Activated naive CD4-positive, alpha-beta T cell treated with anti-CD3 and anti-CD28 coated beads, Interleukin-2, amount 50 U/mL, for 72 hours (primary cell): ENCODE results near the gene CPVL. TPM values are rescaled to one million over a fixed set of nuclear protein-coding genes. Genes with fewer than 3 reads are reported as not detected.

Experiments
- ATAC-seq, 2 donors: fragments of 150-1000 bp; cut with Tn5 transposase; 2 replicates each; pipeline ENCODE4 v1.10.0; 2021; ENCODE audit warnings: mild to moderate bottlenecking in 2 of 2, moderate library complexity in 2 of 2
- DNase-seq, 2 donors: peaks; one replicate each; pipeline ENCODE4 v3.0.0; 2021 to 2022; ENCODE audit warnings: low spot score in 2 of 2
- H3K27ac Mint-ChIP-seq, 2 donors: one replicate each; pipeline ENCODE4 v1.8.0; 2022; ENCODE audit warnings: mild to moderate bottlenecking in 2 of 2, mixed read lengths in 2 of 2
- H3K36me3 Mint-ChIP-seq, 2 donors: one replicate each; pipeline ENCODE4 v1.8.0; 2022; ENCODE audit warnings: mixed read lengths in 2 of 2
- H3K9me3 Mint-ChIP-seq, 2 donors: one replicate each; pipeline ENCODE4 v1.8.0; 2022; ENCODE audit warnings: mixed read lengths in 2 of 2
- total RNA-seq, 2 donors: library from RNA; stranded (reverse); gene quantifications; one replicate each; pipeline ENCODE4 v1.2.3, GENCODE V29; 2022

CPVL gene
- total RNA-seq, 2 donors from 2014 or later = not detected

DNA sequence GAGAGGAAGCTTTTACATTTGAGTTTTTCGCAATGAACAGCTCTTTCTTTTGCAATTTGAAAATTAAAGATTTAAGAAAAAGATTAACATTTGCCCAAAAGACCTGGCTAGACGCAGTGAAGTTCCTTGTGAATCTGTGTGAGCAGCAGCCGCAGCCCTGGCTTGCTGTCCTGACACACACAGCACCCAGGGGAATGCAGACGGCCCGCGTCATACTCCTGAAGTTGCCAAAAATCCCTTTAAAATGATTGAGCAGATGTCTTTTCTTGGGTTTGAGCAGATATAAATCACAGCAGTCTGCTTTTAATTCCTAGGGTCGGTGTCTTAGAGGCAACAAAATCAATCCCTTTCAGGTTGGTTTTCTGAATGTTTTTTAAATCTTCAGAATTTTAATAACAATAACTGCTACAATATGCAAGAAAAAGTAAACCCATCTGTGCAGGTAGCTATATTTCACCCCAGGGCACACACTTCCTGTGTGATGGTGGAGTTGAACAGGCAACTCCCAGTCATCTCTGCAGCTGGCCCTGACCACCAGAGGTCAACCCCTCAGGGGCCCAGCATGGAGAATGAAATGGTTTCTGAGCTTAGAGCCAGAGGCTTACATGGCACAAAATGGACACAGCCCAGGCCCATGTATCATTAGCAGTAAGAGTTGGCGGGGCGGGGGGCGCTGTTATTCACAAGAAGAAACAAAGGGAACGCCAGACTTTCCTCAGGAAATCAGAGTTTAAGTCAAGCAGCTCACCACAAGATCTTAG lies 156.0 kb downstream of the CPVL start:
- DNase-seq = no peak
- H3K27ac Mint-ChIP-seq = peak overlapping the region in 1 of 2 donors; percentile 16
- no peaks in the 10 kb centered on the region for H3K9me3 Mint-ChIP-seq
- no peak for ATAC-seq
- no peaks in the 10 kb centered on the region for H3K36me3 Mint-ChIP-seq

DNA sequence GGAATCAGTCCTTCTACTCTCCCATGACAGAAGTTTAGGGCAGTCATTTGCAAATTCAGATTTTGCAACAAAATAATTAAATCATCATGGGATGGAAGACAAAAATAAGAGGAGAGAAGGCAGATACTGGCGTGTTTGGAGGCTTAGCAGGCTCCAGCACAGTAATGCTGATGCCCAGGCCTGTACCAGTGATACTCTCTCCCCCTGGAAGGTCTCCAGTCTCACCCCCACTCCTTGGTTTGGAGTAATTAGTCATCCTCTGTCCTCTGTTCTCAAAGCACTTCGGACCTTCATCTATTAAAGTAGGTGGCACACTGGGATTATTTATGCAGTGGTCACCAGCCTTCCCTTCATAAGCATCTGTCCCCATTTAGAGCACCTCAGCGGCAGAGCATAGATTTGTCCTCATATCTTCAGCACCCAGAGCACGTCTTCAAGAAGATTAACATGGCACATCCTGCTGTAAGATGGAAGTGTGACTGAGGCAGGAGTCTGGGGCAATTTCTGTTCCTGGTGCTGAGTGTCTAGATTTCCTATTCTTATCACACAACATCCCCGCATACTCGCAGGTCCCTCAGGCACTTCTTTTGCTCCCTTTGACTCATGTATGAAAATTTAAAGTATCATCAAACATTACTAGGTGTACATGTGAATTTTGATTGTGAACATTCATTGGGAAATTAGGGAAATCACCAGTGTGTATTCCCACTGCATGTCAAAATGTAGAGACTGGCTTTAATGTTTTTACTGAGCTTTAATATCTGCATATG lies 156.9 kb downstream of the CPVL start:
- no peak for DNase-seq
- no peak for ATAC-seq
- no peaks in the 10 kb centered on the region for H3K9me3 Mint-ChIP-seq
- no peaks in the 10 kb centered on the region for H3K36me3 Mint-ChIP-seq
- no peak overlapping the region for H3K27ac Mint-ChIP-seq

DNA sequence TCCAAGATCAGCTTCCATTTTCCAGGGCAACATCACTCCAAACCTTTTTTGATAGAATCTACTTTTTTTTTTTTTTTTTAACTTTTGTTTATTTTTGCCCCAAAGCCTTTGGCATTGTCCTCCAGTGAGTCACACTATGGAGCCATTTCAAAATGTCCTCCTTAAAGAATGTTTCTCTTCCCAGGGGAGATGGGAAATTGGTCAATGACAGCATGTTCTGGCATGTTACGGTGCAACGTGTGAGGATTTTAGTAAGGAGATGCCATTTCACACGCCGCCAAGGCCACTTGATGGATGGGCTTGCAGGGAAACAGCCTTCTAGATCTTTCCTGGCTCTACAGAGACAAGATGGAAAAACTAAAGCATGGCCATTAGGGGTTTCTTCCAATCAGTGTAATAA lies 157.5 kb downstream of the CPVL start:
- DNase-seq (no peak), ATAC-seq (no peak)
- Mint-ChIP-seq H3K36me3 (no peaks in the 10 kb centered on the region), H3K9me3 (no peaks in the 10 kb centered on the region), H3K27ac (no peak overlapping the region)

DNA sequence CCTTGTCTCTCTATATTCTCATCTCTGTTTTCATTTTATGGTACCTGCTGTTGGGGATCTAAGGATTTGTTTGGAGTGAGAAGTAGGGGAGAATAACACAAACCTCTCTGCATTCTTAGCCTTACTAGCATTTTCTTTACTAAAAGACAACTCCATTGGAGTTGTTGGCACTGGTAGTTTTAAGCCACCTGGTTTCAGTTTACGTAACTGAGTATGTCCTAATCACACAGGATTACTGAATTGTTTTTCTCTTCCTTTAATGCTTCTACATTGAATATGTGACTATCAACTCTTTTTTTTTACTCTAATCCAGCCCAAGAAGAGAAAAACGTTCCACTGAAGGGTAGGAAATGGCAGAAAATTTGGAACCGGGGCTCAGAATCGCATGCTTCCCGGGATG lies 158.2 kb downstream of the CPVL start:
- no peak overlapping the region for H3K27ac Mint-ChIP-seq
- H3K9me3 Mint-ChIP-seq = no peaks in the 10 kb centered on the region
- ATAC-seq (no peak), DNase-seq (no peak)
- no peaks in the 10 kb centered on the region for H3K36me3 Mint-ChIP-seq

DNA sequence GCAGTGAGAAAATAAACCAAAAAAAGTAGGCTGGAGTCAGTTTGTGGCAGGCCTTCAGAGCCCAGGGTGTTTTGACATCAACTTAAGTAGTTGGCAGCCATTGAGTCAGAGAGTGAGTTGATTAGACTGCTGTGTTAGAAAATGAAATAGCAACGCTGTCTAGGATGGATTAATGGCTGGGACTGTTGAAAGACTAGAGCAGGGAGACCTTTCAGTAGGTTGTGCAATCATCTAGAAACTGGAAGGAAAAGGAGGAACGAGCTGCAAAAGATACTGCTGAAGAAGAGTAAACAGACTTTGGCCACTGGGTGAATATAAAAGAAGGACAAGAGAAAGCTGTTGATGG lies 159.6 kb downstream of the CPVL start:
- ATAC-seq = no peak
- DNase-seq = no peak
- Mint-ChIP-seq H3K9me3 (no peaks in the 10 kb centered on the region), H3K27ac (no peak overlapping the region), H3K36me3 (no peaks in the 10 kb centered on the region)

DNA sequence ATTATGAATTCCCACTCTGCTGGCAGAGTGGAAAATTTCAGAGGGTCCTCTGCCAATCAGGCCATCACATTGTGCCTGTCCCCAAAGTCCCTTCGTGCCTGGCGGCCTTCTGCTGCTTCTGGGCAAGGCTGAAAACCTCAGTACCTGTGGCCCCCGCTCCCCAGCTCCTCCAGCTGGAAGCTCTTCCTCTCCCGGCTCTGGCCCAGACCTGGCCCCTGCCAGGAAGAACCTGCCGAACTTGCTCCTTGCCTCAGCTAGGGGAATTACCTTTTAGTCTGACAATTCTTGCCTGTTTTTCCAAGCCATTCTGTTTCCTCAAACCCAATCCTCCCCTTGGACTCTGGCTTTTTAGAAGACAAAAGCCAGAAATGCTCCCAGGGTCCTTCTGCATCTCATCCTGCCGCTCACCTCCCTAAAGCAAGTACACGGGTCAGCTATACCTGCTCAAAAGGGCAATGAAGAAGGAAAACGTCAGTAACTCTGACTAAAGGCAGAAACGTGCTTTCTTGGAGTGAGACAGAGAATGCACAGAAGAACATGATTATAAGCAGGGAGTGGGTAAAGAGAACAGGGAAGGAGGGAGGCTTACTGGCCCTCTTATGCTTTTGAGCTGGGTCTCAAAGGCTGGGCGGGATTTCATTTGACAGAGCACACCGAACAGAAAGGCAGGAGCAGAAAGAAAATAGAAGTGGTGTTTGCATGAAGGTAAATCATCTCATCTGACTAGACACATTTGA lies 160.1 kb downstream of the CPVL start:
- no peak for ATAC-seq
- no peaks in the 10 kb centered on the region for H3K9me3 Mint-ChIP-seq

DNA sequence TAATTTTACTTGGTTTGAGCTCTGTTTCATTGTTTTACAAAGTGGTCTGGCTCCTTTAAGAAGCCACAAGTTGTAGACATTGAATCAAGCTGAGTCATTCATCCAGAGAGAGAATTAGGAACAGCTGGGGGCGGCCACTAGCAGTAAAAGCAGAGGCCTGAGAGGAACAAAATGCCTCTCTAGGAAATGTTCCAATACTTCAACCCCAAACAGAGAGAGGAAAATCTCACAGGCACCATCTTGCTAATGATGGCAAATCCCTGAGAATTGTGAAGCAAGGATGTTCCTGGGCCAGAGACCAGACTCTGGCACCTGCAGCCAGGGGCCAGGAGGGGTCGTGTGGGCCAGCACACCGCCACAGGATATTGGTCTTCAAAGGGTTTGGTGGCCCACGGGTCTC lies 161.7 kb downstream of the CPVL start:
- ATAC-seq (no peak), DNase-seq (no peak)
- Mint-ChIP-seq H3K27ac (no peak overlapping the region), H3K9me3 (no peaks in the 10 kb centered on the region), H3K36me3 (no peaks in the 10 kb centered on the region)

More for the DNA sequence above, 160.1 kb downstream of the CPVL start:
- Mint-ChIP-seq H3K36me3 (no peaks in the 10 kb centered on the region), H3K27ac (no peak overlapping the region)
- no peak for DNase-seq

DNA sequence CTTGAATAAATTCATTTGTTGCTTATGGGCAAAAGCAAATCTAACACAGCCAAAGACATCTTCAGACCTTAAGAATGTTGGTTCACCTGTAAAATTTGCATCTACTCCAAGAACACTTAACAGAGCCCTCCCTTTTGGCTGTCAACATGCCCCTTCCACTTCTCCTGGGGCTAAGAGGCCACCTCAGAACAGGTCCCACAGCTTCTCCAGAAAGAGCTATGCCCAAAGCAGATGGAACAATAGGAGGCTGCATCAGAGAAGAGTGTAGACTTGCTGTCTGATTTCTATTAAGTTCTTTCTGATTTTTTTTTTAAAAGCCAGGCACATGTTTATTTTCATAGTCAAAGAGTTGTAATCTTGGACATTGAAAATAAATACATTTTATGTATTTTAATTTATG lies 162.1 kb downstream of the CPVL start:
- ATAC-seq (no peak), DNase-seq (no peak)
- H3K27ac Mint-ChIP-seq = no peak overlapping the region
- H3K36me3 Mint-ChIP-seq = no peaks in the 10 kb centered on the region
- no peaks in the 10 kb centered on the region for H3K9me3 Mint-ChIP-seq

DNA sequence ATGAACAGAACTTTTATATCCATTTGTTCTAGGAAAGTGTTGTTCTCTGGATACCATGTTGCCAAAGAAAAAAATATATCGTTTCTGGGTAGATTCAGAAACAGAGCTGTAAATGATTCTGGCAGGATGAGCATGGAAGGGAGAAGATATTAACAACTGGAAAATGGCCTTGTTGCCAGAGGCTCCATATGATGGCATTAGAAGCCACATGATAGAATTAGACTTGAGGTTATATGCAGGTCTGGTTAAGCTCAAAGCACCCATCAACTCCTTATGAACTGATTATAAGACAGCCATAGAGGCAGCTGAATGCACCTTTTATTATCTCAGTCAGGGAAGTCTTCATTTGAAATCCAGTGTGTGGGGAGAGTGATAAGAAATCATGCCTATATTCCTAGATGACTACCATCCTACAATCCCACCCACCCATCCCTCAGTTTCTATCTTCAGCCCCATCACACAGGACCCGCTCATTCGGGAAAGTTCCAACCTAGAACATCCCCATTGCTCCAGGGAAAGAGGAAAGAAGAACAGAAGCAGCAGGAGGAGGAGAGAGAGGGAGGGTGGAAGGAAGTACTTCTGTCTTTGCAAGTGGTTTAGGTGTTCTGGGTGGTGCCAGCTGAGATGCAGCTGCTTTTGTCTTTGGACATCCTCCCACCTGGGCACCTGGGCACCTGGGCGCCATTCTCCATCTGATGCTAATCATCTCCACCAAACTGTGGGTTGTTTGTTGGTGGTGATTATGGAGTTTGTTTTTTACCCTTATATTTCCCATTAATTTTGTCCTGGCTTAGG lies 162.7 kb downstream of the CPVL start:
- ATAC-seq (no peak), DNase-seq (no peak)
- Mint-ChIP-seq H3K9me3 (no peaks in the 10 kb centered on the region), H3K36me3 (no peaks in the 10 kb centered on the region), H3K27ac (no peak overlapping the region)

DNA sequence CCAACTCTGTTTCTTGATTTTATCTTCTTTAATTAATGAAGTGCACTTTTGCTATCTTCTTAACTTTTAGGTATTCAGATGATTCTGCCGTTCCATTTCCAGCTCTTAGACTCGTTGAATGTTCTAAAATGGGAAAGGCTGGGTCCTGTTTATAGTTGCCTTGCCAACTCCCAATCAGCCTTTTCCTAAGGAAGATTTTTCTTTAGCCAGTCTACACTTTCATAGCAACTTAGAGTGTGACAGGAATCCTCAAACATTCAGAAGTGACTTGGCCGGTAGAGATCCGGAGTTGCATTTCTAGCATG lies 165.2 kb downstream of the CPVL start:
- no peak for ATAC-seq
- Mint-ChIP-seq H3K36me3 (no peaks in the 10 kb centered on the region), H3K9me3 (no peaks in the 10 kb centered on the region), H3K27ac (no peak overlapping the region)
- no peak for DNase-seq

DNA sequence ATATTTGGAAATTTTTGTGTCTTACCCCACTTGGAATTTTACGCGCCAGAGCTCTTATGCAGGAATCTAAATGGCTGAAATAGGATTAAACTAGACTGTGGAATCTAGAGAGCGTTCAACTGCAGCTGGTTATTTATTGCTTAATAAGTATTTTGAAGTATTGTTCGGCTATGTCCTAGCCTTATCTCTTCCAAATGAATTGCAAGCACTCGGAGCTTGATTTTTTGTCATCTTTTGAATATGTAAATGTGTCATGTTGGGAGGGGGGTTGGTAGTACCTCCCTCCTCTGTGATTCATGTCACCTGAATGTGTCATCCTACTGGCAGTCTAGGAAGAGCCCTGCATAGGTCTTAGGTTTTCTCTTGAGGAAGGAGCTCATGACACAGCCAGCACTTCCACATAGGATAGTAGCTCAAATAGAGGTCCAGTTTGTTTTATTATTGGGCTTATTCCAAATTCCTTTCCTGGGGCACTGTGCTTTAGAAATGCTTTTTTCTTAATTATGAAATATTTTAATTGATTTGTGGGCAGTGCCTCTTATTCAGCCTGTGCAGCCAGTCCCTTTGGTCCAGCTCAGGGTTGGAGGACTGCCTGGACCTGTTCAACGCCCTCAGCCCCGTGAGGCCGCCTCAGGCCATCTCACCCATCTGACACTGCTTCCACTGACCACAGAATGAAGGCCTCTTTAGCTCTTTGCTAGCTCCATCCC lies 165.7 kb downstream of the CPVL start:
- no peak for DNase-seq

DNA sequence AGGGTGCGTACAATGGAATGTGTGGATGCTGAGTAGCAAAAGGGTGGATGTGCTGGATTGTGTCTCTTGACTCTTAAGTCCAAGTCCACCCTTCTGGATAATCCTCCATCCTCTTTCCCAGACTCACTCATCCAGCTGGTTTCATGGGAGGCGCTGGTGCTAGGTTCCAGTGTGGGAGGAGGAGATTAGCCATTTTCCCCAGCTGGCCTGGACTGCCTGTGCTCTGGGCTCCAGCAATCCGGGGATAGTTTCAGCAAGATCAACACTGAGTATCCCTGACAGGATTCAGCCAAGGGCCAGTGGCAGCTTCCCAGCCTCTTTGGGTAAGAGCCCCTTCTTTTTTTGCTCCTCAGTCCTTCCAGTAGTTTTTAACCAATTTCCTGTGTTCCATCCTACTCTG lies 166.6 kb downstream of the CPVL start:
- ATAC-seq = no peak
- Mint-ChIP-seq H3K36me3 (no peaks in the 10 kb centered on the region), H3K9me3 (no peaks in the 10 kb centered on the region), H3K27ac (no peak overlapping the region)
- DNase-seq = no peak

More for the DNA sequence above, 165.7 kb downstream of the CPVL start:
- no peak for ATAC-seq
- H3K36me3 Mint-ChIP-seq = no peaks in the 10 kb centered on the region
- H3K9me3 Mint-ChIP-seq = no peaks in the 10 kb centered on the region
- no peak overlapping the region for H3K27ac Mint-ChIP-seq

DNA sequence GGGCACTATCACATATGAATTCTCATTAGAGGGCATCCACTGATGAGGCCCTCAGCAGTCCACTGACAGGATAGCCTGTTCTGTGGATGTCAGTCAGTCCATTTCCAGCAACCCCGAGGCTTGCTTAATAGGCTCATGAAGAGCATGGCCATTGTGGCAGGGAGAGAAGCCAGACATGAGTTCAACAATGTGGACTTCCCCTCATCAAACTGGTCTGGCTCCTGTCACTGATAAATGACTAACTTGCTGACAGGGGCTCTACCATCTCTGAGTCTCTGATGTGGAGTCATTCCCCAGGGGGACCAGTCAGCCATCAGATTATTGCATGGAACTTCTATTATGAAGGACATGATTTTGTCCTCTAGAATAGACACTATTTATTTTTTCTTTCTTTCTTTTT lies 168.5 kb downstream of the CPVL start:
- ATAC-seq = no peak
- Mint-ChIP-seq H3K9me3 (peaks cover 11% of the 10 kb centered on the region in 2 donors), H3K27ac (no peak overlapping the region)

DNA sequence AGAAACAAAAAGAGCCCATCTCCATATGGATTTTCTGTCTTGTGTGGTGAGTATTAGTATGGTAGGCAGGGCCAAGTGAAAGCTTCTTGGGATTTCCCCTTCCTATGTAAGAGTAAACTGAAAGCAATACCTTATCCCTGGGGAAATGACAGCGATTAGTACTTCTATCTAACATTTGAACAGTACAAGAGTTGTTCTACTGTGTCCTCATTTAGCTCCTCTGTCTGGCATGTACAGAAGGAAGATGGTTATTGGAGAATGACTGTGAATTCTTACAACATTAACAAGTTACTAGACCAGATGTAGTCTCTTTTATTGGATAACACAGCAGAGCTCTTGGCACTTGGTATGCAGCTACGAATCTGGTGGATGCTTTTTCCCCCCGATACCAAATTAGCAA lies 170.3 kb downstream of the CPVL start:
- DNase-seq = no peak
- peaks cover 17 to 18% of the 10 kb centered on the region in 2 donors for H3K9me3 Mint-ChIP-seq
- no peak overlapping the region for H3K27ac Mint-ChIP-seq
- peaks cover 12 to 13% of the 10 kb centered on the region in 2 donors for H3K36me3 Mint-ChIP-seq
- ATAC-seq = no peak

More for the DNA sequence above, 168.5 kb downstream of the CPVL start:
- no peak for DNase-seq
- peaks cover 5 to 10% of the 10 kb centered on the region in 2 donors for H3K36me3 Mint-ChIP-seq

DNA sequence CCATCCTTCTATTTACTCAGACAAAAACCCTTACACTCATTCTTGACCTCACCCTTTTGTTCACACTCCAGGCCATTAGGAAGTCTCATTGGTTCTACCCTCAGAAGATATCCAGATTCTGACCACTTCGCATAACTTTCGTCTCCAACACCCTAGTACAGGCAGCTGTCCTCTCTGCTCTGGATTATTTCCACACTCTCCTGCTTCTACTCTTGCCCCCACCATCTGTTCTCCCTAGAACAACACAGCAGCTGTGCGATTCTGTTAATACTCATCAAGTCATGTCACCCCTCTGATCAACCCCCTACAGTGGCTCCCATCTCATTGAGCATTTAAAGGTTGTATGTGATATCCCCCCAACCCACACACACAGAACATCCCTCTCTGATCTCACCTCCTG lies 172.7 kb downstream of the CPVL start:
- no peak overlapping the region for H3K27ac Mint-ChIP-seq
- H3K36me3 Mint-ChIP-seq = peaks cover 12 to 13% of the 10 kb centered on the region in 2 donors
- DNase-seq = no peak
- H3K9me3 Mint-ChIP-seq = peaks cover 18 to 21% of the 10 kb centered on the region in 2 donors
- ATAC-seq = no peak

DNA sequence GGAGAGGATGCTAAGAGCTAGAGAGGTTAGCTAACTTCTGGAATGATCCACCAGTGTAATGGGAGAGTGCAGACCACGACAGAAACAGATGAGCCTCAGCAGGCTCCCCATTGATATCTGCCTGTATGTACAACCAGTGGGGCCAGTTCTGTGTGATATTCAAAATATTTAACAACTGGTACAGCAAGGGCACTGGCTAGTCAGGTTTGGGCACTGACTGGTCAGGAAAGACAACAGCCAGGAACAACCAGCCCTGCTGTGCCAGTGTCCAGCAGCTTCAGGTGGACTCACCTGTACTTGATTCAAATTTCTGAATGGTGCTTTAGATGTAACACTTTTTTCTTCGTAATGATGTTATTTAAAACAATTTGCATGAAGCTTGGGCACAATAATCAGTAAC lies 182.3 kb downstream of the CPVL start:
- no peak overlapping the region for H3K27ac Mint-ChIP-seq
- H3K36me3 Mint-ChIP-seq = no peaks in the 10 kb centered on the region
- DNase-seq (no peak), ATAC-seq (no peak)
- no peaks in the 10 kb centered on the region for H3K9me3 Mint-ChIP-seq
